ENCODE measurements around the gene MPL.

DNA sequence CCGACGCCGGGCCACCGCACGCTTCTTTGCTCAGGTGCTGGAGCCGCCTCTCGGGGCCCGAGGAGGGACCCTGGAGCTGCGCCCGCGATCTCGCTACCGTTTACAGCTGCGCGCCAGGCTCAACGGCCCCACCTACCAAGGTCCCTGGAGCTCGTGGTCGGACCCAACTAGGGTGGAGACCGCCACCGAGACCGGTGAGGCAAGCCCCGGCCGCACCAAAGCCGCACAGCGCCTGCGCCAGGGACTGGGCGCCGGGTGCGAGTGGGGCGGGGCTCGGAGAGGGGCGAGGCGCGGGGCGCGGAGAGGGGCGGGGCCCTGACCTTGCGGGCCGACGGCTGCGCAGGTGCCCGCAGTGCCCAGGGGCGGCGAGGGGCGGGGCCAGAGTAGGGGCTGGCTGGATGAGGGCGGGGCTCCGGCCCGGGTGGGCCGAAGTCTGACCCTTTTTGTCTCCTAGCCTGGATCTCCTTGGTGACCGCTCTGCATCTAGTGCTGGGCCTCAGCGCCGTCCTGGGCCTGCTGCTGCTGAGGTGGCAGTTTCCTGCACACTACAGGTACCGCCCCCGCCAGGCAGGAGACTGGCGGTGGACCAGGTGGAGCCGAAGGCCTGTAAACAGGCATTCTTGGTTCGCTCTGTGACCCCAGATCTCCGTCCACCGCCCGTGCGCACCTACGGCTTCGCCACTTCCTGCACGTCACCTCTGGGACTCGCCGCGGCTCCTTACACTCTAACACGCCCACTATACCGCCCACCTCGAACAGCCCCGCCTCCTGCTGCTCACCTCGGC lies 11.4 kb downstream of the MPL start:
- TF ChIP-seq POLR2A (IDR thresholded peaks at IDR 0.05; ENCODE audit: low read depth, low read length) (no peak), TAF1 (IDR thresholded peaks at IDR 0.05; ENCODE audit: borderline replicate concordance, low read depth, low read length) (no peak), POLR2AphosphoS5 (IDR thresholded peaks at IDR 0.05; ENCODE audit: low read depth, low read length) (no peak)
